Bronchial epithelial cell (primary cell): ENCODE measurements around the gene CCR2. TPM values are rescaled to one million over a fixed set of nuclear protein-coding genes. Genes with fewer than 3 reads are reported as not detected.

Experiments used
- DNase-seq: peaks from one replicate; pipeline ENCODE4 v3.0.0-alpha.2; 2010; ENCODE audit warnings: low read depth
- FAIRE-seq: peaks from 2 replicates; lab custom pipeline; 2011; peaks lifted over from hg19 to GRCh38; lab: Jason Lieb, UNC
- H3K27me3 ChIP-seq: 2 replicates; pipeline ENCODE4 v1.5.1; 2011; ENCODE audit warnings: low read length; ENCODE audit not compliant: control insufficient read depth, insufficient read depth
- H3K36me3 ChIP-seq: 2 replicates; pipeline ENCODE4 v1.5.1; 2011; ENCODE audit warnings: low read length; ENCODE audit not compliant: control insufficient read depth, insufficient read depth
- H3K4me3 ChIP-seq: 2 replicates; pipeline ENCODE4 v1.5.1; 2011; ENCODE audit warnings: mild to moderate bottlenecking, low read depth, low read length, control low read depth
- CTCF ChIP-seq: IDR thresholded peaks from 2 replicates; pipeline ENCODE4 v1.5.1; 2011; ENCODE audit warnings: mild to moderate bottlenecking, moderate library complexity, low read length, control low read depth, inconsistent platforms; ENCODE audit not compliant: insufficient read depth, severe bottlenecking
- total RNA-seq: library from RNA; depleted of rRNA; stranded (reverse); fragments of >200 nt; gene quantifications from 2 replicates; pipeline ENCODE4 v1.2.1, GENCODE V29; 2014

Gene CCR2
- total RNA-seq: 0.13 TPM in 1 of 2 replicates, not detected in the other

DNA sequence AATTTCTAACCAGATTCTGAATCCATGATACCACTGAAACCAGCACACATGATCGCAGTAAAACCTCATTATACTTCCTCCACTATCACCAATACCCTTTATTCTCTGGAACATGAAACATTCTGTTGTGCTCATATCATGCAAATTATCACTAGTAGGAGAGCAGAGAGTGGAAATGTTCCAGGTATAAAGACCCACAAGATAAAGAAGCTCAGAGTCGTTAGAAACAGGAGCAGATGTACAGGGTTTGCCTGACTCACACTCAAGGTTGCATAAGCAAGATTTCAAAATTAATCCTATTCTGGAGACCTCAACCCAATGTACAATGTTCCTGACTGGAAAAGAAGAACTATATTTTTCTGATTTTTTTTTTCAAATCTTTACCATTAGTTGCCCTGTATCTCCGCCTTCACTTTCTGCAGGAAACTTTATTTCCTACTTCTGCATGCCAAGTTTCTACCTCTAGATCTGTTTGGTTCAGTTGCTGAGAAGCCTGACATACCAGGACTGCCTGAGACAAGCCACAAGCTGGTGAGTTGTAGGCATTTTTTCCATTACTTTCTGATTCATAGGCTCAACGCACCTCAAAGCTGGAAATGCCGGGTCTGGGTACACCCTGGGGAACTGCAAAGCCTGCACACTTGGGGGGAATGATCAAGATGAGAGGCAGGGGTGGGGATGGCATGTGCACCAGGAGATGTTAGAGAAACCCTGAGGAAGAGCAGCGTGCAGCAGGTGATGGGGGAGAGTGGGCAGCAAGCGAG lies at the start of gene CCR2:
Gene CCR2 (plus strand): TSS at position 465 of the 764 bp plus-strand sequence. CDS start 3,417 bp downstream, outside the sequence.
- peaks cover 11% of the 10 kb centered on the region for H3K27me3 ChIP-seq
- FAIRE-seq (no peak), DNase-seq (no peak)
- no peak within 1 kb of the TSS for H3K4me3 ChIP-seq
- TF ChIP-seq CTCF: no peak
- no peaks in the 10 kb centered on the region for H3K36me3 ChIP-seq

GRCh38 chr3:46304739-46305138 lies 49.2 kb upstream of the CCR2 start:
- Histone ChIP-seq H3K4me3 (no peak overlapping the region), H3K27me3 (no peaks in the 10 kb centered on the region), H3K36me3 (no peaks in the 10 kb centered on the region)
- TF ChIP-seq CTCF: no peak
- FAIRE-seq: no peak
- DNase-seq: no peak

DNA sequence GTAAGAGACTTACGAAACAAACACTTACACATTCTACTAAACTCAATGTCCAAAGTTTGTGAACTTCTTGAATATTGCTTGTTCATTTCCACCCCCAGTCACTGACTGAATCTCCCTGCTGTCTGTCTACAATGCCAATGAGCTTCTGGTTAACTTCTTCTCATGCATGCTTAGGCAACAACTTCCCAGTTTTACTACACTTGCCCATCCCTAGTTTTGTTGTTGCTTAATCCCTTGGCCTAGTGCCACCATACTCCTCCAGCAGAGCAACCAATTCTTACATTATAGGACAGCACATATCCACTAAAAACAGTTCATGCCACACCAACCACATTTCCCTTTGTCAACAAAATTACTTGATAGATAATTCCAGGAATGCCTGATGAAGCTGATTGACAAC lies 40.9 kb upstream of the CCR2 start:
- DNase-seq: peak; percentile 85
- no peak for TF ChIP-seq CTCF
- Histone ChIP-seq H3K36me3 (no peaks in the 10 kb centered on the region), H3K4me3 (no peak overlapping the region), H3K27me3 (peaks cover 1% of the 10 kb centered on the region)
- FAIRE-seq: peak; percentile 82

GRCh38 chr3:46314517-46314916 lies 39.4 kb upstream of the CCR2 start:
- Histone ChIP-seq H3K36me3 (no peaks in the 10 kb centered on the region), H3K4me3 (no peak overlapping the region), H3K27me3 (peaks cover 1% of the 10 kb centered on the region)
- no peak for TF ChIP-seq CTCF
- DNase-seq (no peak), FAIRE-seq (no peak)

DNA sequence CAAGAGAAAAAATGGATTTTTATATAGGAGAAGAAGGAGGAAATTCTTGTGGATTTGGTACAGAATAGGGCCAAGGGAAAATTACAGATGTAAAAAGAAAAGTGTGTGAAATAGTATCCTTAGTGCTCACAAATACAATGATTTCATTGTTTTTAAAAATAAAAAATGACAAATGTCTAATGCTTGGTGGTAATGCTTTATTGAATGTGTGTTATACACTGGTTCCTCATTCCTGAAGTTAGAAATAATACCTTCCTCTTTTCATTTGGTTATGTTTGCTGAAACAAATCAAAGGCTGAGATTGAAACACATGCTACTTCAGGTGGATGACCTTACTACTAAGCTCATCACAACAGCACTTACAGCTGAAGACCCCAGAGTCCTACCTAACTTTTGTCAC lies 37.7 kb upstream of the CCR2 start:
- no peaks in the 10 kb centered on the region for H3K36me3 ChIP-seq
- no peak for TF ChIP-seq CTCF
- DNase-seq (no peak), FAIRE-seq (no peak)
- H3K27me3 ChIP-seq: peaks cover 1% of the 10 kb centered on the region
- H3K4me3 ChIP-seq: no peak overlapping the region
